Measurements from ENCODE around the gene SSTR3.

- TF ChIP-seq CTCF (IDR thresholded peaks at IDR 0.05 in 2 of 3, conservative IDR thresholded peaks at IDR 0.05 in 1 of 3; ENCODE audit: control insufficient read depth in 2 of 3, extremely low read depth in 1 of 3, insufficient read depth in 1 of 3, low read depth in 3 of 3, low read length in 3 of 3) = no peak
- TF ChIP-seq CHD4 (IDR thresholded peaks at IDR 0.05) = no peak
- TF ChIP-seq RCOR1 (conservative IDR thresholded peaks at IDR 0.05; ENCODE audit: low read depth, low read length) = no peak
- TF ChIP-seq BCL3 (IDR thresholded peaks at IDR 0.05; ENCODE audit: borderline replicate concordance, insufficient read depth, low read depth, low read length, poor library complexity, severe bottlenecking) = no peak
Measured at GRCh38 chr22:37213218-37213855, 1.1 kb upstream of the SSTR3 start.

Data from GM12878 (cell line).